ENCODE results near the gene GIT1.

The GIT1 gene

GRCh38 chr17:29593591-29594518 is 4.4 kb upstream of the GIT1 start:
- DNase-seq (ENCODE audit: low spot score), result no peak

GRCh38 chr17:29592850-29593551 is 3.6 kb upstream of the GIT1 start, which contains the start of gene ANKRD13B:
ANKRD13B (plus strand) TSS chr17:29593132; CDS start chr17:29593622, 490 bp downstream.
- DNase-seq (ENCODE audit: low spot score), result peak; percentile 37

GRCh38 chr17:29591737-29592608 is 2.5 kb upstream of the GIT1 start:
- peak; percentile 78 for DNase-seq (ENCODE audit: low spot score)

GRCh38 chr17:29591146-29591736 is 1.8 kb upstream of the GIT1 start:
- no peak for DNase-seq (ENCODE audit: low spot score)

GRCh38 chr17:29590411-29591145 is 1.1 kb upstream of the GIT1 start:
- DNase-seq (ENCODE audit: low spot score), result no peak

- no peak for DNase-seq (ENCODE audit: low spot score)
Measured at GRCh38 chr17:29588562-29589411, 661 bp downstream of the GIT1 start.

GRCh38 chr17:29588017-29588561 is 1.4 kb downstream of the GIT1 start:
- DNase-seq (ENCODE audit: low spot score), result no peak

GRCh38 chr17:29587591-29587990 is 1.9 kb downstream of the GIT1 start:
- DNase-seq (ENCODE audit: low spot score), result no peak

- no peak for DNase-seq (ENCODE audit: low spot score)
Measured at GRCh38 chr17:29586676-29587469, 2.6 kb downstream of the GIT1 start.

GRCh38 chr17:29585080-29585751 is 4.2 kb downstream of the GIT1 start:
- peak; percentile 36 for DNase-seq (ENCODE audit: low spot score)

GRCh38 chr17:29584452-29585079 is 4.9 kb downstream of the GIT1 start:
- no peak for DNase-seq (ENCODE audit: low spot score)

- DNase-seq (ENCODE audit: low spot score), result no peak
Measured at GRCh38 chr17:29583324-29584248, 5.9 kb downstream of the GIT1 start.

- no peak for DNase-seq (ENCODE audit: low spot score)
Measured at GRCh38 chr17:29582772-29583171, 6.7 kb downstream of the GIT1 start.

- DNase-seq (ENCODE audit: low spot score), result no peak
Measured at GRCh38 chr17:29582254-29582765, 7.1 kb downstream of the GIT1 start.

- no peak for DNase-seq (ENCODE audit: low spot score)
Measured at GRCh38 chr17:29581583-29582253, 7.7 kb downstream of the GIT1 start.
